ENCODE results near the gene NXN.

Gene NXN

DNA sequence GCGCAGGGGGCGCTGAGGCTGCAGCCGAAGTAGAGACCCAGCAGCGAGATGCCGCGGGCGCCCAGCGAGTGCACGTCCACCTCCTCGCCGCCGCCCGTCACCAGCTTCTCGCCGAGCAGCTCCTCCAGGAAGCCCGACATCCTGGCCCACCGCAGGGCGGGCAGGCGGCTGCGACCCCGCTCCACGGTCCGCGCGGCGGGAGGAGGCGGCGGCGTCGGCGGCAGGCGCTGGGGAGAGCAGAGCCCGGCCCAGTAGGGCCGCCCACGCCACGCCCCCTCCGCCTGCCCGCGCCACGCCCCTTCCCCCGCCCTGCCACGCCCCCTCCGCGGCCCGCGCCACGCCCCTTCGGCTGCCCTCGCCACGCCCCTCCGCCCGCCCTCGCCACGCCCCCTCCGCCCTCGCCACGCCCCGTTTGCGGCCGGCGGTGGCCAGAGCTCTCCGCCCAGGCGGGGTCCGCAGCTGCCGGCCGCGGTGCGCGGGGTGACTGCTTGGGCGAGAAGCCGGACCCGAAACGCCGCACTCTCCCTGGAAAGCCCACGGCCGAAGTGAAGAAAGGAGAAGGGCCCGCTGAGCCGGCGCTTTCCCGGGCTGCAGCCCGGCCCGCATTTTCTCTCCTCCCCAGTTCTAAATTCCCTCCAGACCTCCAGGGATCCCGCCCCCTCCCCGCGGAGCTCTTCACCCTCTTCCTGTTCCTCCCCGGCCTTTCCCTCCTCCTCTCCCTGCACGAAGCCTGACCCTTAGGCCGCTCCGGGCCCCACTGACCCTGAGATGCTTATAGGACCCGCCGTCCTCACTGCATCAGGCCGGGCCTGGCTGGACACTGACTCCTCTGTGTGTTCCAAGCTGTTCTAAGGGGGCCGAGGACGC lies at the start of gene NXN:
NXN (minus strand) TSS at position 238 of the 867 bp plus-strand sequence.
- DNase-seq, result peak; percentile 89

DNA sequence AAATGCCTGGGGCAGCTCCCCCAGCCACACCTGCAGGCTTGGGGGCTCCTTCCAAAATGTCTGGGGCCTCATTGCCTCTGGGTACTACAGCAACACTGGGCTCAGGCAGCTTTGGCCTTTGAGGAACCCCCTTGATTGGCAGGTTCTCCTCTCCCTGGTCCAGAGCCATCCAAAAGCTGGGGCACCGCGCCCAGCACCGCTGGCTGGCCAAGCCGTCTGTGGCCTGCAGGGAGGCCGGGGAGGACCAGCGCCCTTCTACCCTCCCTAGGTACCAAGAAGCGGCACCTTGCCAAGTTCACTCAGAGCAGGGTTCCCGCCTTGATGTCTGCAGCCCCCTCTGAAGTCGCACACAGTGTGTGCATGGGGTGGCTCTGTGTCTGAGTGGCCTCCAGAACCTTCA lies 47.5 kb upstream of the NXN start:
- no peak for DNase-seq

DNA sequence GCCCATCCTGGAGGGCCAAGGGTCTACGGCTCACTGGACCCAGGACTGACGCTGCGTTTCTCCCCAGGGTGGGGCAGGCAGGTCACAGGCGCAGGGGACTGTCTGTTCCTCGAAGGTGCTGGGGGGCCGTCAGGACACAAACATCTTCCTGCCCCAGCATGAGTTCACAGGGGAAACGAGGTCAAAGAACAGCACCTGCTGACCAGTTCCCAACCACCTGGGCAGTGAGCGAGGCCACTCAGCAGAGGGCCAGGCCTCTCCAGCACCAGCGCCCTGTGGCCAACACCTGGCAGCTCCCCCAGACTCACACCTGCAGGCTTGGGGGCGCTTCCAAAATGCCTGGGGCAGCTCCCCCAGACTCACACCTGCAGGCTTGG lies 47.0 kb upstream of the NXN start:
- DNase-seq, result no peak

DNA sequence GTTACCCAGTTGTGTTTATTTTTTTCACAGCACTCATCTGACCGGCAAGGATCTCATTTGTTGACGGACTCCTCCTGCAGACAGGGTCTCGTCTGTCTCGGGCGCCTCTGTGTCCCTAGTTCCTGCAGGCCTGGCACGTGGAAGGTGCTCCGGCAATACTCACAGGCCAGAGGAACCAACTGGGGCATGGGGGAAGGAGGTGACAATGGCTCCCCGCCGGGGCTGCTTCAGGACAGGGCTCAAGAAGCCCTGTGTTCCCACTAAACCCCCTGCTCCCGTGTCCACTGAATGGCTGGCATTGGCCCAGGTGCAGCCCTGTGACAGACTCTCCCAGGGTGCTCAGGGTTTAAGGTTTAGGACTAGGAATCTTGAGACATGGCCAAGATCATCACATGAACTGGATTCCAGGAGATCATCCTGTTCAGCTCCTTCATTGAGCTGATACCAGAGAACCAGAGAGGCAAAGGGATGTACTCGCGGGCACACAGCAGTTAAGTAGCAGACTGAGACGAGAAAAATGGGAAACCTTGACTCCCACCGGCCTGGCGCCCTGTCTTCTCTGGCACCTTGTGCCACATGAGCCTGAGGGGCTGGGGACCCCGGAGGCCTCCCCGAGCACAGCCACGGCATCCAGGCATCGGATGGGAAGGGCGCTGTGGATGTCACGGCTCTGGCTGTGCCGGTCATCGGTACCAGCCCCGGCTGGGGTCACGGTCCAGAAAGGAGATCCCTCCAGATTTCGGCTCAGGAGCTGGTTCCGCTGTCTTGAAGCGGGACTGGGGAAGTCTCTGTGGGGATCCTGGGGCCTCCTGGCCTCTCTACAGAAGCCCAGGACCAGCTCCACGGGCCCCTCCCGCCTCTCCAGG lies 46.4 kb upstream of the NXN start:
- DNase-seq, result no peak

DNA sequence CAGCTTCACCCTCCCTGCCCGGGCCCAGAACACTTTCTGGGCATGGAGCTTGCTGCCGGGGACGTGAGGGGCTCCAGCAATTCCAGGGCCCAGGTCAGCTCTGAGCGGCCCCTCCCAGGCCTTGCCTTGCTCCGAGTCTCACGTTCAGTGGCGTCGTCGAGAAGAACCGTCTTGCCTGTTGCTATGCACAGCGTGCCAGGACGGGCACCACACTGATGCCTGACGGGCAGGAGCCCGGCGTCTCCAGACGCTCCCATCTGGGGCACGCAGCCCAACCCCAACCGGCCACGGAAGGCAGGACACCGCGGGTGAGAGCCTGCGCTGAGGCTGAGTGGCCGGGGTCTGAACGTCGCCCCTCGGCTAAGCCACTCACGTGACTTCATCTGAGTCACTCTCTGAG lies 44.5 kb upstream of the NXN start:
- no peak for DNase-seq

DNA sequence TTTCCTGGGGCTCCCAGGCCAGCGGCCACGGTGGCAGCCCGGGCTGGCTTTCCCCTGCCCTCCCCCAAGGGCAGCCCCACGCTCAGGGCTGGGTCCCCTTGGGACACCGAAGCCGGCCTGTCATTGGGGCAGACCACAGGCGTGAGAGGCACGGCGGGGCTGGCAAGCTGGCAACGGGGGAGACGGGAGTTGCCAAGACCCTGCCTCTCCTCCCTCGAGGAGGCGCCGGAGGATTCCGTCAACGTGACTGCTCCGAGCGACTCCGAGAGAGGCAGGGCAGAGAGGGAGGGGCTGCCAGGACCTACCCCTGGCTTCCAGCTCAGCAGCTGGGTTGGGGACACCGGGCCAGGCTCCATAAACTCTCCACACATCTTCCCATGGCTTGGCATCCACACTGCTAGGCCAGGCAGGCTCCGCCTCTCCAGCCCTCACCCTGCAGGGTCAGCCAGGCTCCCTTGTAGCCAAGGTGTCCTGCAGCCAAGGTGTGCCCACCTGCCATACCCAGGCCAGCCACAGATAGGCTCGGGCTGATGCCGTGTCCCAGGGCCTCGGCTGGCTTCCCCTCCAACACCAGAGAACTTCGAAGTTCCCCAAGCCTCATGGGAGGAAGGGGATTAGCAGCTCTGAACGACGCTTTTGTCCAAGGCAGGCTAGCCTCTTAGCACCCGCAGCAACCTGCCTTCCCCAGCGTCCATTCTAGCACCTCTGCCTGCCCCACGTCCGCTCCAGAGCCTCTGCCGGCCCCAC lies 42.9 kb upstream of the NXN start:
- DNase-seq, result no peak

DNA sequence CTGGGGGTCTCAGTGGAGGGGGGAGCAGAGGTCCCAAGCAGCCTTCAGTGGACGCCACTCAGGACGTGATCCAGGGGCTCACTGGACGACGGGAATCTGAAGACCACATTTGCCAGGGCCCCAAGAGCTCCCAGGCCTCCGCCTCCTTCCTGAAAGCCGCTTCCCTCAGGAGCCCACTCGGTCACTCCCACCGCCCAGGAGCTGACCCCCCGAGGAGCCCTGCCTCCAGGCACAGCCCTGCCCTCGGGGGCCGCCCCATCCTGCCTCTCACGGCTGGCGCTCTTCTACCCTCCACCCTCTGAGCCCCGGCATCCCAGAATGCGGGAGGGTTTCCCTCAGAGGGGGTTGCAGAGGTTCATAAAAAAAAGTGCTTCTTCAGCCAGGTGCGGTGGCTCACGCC lies 41.6 kb upstream of the NXN start:
- no peak for DNase-seq

DNA sequence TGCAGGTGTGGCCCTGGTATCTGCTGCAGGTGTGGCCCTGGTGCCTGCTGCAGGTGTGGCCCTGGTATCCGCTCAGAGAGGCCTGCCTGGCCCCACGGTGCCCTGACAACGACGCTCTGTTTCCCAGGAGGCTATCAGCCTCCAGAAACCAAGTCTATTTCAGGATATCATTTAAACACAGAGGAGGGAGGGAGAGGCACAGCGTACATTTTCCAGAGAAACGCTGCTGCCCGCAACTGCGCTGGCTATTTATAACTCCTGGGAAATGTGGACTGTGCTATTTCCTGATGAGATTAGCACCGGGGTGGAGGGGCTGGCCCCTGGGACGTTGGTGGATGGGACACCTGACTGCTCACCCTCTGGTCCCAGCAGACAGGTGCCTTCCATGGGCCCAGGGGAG lies 39.9 kb upstream of the NXN start:
- no peak for DNase-seq

DNA sequence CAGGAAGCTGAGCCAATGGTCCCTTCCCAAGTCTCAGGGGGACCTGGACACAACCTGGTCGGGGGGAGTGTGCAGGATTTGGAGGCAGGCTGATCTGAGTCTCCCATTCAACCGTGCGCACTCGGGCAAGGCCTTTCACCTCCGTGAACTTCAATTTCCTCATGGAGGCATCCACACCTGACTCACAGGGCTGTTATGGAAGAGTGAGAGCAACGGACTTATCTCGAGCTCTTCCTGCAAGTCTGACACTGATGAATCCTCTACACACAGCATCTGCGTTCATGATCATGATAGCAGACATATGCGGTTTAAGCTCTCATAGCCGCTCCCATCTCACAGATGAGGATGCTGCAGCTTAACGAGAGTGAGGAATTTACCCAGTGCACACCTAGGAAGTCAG lies 39.0 kb upstream of the NXN start:
- no peak for DNase-seq

DNA sequence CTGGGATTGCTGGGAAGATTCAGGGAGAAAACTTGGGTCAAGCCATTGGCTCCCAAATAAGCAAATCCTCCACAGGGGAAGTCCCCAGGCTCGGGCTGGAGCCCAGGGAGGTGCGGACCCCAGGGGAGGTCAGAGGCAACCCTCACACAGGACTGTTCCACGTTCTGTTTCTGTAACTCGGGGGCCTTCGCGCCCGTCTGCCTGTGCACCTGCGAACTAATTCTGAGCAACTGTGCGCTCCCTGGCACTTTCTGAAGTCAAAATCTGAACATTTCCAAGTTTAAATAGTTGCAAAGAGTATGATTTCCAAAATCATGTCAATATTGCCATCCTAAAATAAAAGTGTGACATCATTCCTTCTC lies 34.1 kb upstream of the NXN start:
- no peak for DNase-seq

DNA sequence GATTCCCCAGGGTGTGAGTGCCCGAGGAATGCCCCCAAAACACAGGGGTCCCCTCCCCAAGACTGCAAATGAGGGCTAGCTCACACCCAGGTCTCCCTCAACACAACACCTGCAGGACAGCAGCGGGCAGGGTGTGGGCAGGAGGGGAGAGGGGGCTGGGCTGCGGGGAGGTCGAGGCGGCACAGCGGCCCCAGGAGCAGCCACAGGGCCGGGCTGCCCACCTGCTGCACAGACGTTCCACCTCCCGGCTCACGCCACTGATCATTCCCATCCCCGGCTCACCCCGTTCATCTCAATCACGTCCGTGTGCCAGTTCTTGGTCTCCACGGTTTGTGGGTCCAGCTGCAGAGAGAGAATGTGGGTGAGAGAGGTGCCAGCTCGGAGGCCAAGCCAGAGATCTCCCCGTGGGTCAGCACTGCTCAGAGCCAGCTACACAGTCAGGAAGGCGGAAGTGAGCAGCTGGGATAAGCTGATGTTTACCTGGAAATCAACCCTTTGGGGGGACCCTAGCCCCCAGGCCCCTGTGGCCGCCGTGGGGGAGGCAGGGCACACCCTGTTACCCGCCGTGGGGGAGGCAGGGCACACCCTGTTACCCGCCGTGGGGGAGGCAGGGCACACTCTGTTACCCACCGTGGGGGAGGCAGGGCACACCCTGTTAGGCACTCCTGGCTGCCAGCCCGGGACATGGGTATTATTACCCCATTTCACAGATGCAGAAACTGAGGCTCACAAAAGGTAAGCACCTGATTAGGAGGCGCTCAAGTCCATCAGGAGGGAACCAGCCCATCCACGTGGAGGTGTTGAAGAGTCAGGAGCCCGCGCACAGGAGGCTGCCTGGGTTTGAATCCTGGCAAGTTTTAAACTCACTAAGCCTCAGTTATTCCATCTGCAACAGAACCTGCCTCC lies 33.5 kb upstream of the NXN start:
- DNase-seq, result no peak

DNA sequence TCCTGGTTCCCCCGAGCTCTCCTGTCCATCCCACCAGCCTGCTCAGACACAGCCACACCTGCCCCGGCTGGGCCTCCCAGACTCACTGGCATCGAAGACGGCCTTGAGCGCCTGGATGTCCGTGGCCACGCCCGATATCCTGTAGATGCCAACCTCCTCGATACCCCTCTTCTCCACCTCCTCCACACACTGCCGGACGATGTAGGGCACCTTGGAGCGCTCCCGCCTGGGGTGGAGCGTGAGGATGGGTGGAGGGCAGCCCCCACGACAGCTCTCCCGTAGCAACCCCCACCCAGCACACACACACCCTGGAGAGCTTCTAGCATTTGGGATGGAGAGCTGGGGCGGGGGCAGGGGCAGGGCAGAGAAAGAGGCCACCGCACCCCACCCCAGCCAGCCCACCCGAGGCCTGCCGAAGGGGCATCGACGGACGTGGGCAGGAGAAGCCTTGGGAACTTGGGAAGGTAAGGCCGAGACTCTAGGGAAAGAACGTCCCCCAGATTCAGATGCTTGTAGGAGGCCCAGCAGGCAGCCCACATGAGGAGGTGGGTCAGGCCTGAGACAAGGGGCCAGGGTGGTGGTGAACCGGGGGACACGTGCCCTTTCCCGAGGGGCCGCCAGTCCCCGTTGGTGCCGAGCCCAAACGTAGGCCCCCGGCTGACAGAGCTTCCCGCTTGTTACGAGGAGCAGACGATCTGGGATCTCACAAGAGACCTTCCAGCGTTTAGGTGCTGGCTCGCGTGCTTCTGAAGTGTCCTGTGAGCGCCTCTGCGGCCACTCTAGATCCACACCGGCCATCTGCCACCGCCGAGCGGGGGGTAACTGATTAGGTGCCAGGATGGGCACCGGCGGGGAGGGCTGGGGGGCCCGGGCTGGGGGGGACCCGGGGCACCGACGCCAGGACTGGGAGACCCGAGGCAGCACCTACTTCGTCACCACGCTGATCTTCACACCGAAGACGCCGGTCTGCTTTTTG lies 32.5 kb upstream of the NXN start:
- no peak for DNase-seq

DNA sequence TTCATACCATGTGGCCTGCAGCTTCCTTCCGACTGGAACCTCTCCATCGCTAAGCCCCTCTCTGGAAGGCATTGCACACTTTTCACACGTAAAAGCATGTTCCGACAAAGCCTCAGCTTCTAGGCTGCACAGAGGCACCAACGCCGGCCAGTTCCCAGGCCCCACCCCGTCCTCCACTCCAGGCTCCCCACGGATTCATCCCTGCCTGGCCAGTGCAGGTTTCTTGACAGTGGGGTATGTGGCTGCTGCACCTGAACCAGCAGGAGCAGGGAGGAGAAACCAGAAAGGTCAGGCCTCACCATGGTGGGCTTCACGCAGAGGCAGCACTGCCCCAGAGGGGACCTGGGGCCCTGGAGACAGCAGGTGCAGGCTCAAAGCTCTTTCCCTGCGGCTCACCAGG lies 31.6 kb upstream of the NXN start:
- no peak for DNase-seq

DNA sequence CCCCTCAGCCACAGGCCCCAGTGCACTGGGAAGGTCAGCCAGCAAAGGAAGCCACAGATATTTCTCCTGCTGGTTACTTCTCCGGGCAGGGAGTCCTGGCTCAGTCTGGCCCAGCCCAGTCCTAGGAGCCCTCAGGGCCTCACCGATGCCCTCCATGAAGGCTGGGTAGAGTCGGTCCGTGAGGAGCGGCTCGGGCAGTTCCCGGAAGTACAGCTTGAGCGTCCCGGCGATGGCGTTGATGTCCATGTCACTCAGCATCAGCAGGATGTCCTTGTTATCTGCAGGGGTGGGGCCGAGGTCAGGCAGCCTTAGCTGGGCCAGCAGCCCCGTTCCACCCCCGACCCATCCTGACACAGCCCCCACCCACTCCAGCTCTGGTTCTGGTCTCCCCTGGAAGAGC lies 31.0 kb upstream of the NXN start:
- no peak for DNase-seq

DNA sequence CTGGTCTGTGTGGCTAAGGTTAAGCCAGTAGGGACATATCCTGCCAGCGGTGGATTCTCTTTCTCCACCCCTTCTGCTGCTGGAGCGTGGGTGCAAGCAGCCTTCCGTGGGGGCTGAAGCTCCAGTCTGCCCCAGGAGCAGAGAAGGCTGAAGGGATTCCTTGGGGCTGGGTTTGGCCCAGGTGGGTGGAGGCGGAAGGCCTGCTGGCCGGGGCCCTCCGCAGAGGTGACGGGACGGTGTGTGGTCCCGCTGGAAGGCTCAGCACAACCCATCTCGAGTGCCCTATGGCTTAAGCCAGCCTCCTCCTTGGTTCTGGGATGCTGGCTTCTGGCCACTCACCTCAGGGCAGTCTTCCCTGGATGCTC lies 30.5 kb upstream of the NXN start:
- no peak for DNase-seq

DNA sequence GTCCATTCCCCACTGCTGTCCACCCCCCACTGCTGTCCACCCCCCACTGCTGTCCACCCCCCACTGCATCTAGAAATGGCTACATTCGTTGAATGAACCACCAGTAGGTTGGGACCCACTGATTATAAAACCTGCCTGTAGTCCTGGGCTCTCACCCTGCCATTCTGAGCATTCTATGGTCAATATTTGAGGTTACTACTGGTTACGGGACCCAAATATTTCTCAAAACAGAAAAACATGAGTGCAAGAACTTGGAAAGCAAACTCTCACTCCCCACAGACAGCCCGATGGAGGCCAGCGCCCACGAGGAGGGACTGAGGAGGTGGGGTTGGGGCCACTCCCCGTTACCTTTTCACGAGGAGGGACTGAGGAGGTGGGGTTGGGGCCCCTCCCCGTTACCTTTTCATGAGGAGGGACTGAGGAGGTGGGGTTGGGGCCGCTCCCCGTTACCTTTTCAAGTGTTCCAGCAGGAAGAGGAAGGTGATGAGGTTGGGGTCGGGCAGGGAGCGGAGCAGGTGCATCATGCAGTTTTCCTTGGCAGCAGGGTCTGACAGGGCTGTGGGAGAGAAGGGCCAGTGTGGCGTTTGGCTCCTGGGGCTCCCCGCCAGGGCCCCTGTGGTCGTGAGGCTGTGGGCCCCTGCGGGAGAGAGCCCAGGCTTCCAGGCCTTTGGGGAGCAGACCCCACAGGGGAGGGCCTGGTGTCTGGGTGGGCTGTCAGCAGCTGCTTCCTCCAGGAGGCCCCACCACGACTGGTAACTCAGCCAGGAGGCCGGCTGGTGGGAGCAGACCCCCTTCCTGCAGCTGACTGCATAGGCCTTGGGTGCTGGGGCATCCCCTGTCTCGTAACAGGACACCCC lies 29.9 kb upstream of the NXN start:
- no peak for DNase-seq

DNA sequence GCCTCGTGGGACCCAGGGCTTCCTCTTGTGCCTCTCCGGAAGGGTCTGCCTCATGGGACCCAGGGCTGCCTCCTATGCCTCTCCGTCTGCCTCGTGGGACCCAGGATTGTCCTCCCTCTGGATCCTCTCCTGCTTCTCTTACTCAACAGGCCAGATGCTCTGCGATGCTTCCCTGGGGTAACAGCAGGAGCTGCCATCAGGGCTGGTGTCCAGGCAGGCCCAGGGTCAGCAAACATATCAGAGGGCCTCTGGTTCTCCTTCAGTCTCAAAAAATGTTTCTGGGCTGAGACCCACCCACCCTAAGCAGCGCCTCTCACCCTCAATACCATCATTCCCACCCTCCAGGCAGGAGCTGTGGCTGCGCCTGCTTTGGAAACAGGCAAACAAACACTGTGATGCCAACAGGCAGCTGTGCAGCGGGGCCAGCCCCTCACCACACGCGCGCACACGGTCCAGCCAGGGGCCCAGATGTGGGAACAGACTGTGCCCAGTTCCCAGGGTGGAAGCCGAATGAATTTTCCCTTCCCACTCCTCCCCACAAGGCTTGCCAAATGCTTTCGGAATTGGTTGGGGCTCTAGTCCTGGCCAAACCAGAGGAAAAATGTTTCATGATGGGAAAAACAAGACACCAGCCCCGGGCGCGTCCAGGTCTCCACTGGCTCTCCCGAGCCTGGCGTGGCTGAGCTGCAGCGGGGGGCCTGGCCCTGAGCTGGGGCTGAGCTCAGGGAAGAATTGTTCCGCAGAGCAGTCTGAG lies 28.6 kb upstream of the NXN start:
- no peak for DNase-seq

DNA sequence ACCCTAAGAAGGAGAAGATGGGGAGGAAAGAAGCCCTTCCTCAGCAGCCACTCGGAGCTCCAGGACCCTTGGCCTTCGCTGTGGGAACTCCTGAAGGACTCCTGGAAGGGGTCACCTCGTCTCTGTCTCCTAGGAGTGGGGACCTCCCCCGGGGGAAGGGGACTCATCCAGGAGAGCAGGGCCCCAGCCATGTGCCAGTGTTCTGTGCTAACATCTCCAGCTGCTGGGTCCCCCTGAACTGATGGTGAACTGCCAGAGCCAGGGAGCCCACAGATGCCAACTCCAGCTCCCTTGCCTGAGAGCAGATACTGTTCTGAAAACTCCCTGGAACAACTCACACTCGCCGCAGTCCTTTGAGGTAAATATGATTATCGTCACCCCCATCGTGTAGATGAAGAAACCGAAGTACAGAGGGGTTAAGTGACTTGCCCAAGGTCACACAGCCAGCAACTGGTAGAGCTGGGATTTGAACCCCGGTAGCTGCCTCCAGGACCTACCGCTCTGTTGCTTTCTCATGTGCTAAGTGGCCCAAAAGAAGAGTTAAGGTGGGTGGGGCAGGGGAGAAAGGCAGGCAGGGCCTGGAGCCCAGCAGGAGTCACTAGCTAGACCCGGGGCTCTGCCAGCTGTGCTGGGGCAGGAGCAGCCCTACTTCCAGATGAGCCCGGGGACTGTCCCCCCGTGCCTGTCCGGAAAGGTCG lies 27.9 kb upstream of the NXN start:
- no peak for DNase-seq

DNA sequence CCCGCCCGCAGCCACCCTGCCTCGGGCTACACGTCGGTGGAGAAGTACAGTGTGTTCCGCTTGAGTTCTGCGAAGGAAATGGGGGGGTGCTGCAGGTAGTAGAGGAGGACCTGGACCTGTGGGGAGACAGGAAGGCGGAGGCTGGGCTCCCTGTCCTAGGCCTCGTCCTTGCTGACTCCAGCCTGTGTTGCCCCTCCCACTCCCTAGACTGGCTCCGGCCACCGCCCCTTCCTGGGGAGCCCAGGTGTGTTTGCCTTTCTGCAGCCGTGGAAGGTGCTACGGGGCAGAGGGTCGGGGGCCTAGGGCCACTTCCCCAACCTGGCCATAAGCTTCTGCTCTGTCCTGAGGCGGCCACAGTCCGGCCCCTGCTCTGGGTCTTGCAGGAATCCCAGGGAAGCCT lies 26.5 kb upstream of the NXN start:
- no peak for DNase-seq
